NCI-H510A treated with DMSO at 0.1 percent for 48 hours (cell line): ENCODE results near the gene RAB1A.

Source experiments
- DNase-seq: peaks from one replicate; lab custom pipeline; 2025; lab: John Stamatoyannopoulos, UW

Gene RAB1A

DNA sequence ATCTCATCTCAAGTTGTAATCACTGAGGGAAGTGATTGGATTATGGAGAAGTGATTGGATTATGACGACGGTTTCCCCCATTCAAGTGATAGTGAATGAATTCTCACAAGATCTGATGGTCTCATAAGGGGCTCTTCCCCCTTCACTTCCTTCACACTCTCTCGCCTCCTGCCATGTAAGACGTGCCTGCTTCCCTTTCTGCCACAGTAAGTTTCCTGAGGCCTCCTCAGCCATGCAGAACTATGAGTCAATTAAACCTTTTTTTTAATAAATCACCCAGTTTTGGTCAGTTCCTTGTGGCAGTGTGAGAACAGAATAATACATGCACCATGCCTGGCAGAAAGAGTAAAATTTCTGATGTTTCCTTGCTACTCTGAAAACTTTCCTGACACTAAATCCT, 37.1 kb downstream of the RAB1A start:
- no peak for DNase-seq

DNA sequence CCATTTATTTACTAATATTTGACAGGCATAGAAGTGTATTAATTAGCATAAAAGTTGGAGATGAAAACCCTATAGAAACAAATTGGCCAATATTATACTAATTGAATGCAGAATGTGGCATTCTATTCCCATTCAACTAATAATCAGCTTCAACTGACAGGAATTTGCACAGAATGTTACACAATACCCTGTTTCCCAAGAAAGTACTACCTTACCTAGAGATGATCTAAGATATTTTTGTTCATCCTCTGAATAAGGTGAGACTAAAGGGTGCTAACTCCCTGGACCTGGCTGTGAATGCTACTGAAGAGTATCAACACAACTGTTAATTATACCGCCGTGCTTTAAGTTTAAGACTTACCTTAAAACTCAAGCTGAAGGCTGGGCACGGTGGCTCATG, 44.8 kb downstream of the RAB1A start:
- no peak for DNase-seq

DNA sequence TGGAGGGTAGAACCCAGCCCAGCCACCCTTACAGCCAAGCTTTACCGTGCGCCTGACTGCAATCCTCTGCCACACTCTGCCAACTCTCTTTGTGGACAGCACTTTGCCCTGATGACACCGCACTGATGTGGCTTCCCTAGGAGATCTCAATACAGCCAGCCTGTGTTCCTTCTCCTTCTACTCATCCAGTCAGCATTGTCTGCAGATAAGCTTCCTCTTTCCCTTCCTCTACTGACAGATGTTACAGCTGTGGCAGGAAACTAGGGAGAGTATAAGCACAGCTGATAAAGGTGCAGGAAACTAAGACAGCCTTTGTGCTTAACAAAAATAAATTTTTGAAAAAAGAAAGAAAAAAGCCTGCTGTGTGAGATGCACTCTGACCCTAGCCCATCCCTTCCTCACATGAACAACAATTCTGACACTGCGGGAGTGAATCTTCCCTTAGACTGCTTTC, 48.6 kb downstream of the RAB1A start:
- no peak for DNase-seq

GRCh38 chr2:65079017-65079416, 50.9 kb downstream of the RAB1A start:
- DNase-seq, result no peak

- no peak for DNase-seq
Measured at GRCh38 chr2:65077898-65078297, 52.0 kb downstream of the RAB1A start.

DNA sequence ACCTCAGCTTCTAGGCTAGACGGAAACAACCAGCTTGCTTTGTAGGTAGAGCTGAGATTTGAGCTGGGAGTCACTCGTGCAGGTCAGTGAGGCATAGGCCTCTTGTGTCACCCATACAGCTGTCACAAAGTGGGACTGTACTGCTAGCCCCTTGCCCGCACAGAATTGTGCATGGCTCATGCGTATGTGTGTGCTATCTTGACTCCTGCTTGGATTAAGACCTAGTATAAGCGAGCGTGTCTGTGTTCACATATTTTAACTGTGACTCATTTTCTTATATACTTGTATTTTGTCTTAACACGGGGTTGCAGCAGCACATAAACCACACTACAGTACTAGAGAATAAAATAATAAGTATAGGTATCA, 53.6 kb downstream of the RAB1A start:
- no peak for DNase-seq

DNA sequence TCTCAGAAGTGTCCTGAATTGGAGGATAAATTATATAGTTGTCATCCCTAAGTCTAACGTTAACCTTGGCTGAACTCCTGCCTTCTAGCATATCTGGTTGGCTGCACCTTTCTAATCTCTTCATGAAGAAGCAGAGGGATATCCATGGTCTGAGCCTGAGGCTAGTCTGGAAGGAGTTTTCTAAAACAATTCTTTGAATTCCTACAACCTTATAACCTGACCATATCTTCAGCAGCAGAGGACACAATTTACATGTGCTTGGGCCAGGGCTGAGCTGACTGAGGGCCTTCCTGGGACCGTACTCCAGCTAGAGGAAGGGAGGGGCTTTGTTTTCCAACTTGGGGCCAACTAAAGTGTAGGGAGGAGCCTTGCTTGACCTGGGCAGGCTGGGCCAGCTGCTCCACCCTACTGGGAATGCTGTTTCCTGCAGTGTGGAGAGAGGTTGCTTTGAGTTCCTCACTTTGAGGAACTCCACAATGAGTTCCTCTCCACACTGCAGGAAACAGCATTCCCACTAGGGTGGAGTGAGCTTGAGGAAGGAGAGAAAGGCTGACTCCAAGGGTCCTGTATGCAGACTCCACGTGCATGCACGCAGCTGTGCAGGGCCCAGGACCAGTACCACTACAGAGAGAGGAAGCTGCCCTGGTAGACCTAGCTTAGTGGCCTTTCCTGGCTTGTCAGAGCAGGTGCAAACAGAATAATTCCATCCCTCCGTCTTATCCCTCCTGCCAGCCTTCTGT, 54.1 kb downstream of the RAB1A start:
- DNase-seq, result no peak

GRCh38 chr2:65075176-65075575, 54.7 kb downstream of the RAB1A start:
- DNase-seq, result no peak

GRCh38 chr2:65073879-65074565, 55.9 kb downstream of the RAB1A start:
- no peak for DNase-seq

GRCh38 chr2:65072181-65072970, 57.5 kb downstream of the RAB1A start:
- no peak for DNase-seq

- no peak for DNase-seq
Measured at GRCh38 chr2:65071499-65072180, 58.3 kb downstream of the RAB1A start.

- DNase-seq, result no peak
Measured at GRCh38 chr2:65070856-65071255, 59.0 kb downstream of the RAB1A start.

- no peak for DNase-seq
Measured at GRCh38 chr2:65070172-65070830, 59.6 kb downstream of the RAB1A start.

DNA sequence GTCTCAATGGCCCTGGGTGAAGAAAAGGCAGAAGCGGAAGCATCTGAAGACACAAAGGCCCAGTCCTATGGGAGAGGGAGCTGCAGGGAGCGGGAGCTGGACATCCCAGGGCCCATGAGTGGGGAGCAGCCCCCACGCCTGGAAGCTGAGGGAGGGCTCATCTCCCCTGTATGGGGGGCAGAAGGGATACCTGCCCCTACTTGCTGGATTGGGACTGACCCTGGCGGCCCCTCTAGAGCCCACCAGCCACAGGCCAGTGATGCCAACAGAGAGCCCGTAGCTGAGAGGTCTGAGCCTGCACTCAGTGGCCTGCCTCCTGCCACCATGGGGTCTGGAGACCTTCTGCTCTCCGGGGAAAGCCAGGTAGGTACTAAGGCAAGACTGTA, 60.5 kb downstream of the RAB1A start:
- DNase-seq, result no peak

- DNase-seq, result no peak
Measured at GRCh38 chr2:65067806-65068553, 61.9 kb downstream of the RAB1A start.

DNA sequence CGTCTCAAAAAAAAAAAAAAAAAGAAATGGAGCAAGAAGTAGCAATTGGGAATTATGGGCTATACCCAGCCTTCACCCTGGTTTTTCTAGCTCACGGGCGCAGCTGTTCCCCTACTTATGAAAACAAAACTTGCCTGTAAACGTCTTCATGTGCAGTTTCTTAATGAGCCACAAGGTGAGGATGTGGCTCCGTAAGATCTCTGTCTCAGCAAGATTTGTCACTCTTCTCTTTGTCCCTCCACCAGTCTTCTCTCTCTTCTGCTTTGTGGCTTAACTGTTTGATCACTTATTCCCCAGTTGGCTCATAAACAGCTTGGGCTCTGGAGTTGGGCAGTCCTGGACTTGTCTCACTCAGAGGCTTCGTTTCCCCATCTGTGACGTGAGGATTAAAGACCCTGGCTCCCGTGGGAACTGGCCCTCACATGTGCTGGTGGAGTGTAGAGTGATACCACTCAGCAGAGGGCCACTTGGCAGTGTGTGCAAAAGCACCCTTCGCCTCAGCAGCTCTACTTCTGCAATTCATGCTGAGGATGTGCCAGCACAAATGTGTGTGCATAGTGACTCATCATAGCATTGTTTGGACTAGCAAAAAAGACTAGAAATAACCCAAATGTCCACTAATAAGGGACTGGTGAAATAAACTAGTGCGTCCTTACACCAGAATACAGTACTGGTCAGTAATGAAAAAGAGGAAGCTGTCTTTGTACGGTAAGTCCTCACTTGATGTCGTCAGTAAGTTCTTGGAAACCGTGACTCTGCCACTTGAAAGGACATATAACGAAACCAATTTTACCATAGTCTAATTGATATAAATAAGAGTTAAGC, 65.0 kb downstream of the RAB1A start:
- DNase-seq, result peak; percentile 19

GRCh38 chr2:65062843-65063825, 66.8 kb downstream of the RAB1A start:
- DNase-seq, result no peak

GRCh38 chr2:65061910-65062339, 68.0 kb downstream of the RAB1A start:
- no peak for DNase-seq
